ENCODE measurements around the gene RER1. TPM values are rescaled to one million over a fixed set of nuclear protein-coding genes. Genes with fewer than 3 reads are reported as not detected.

RER1 gene
- polyA plus RNA-seq, 1 donor = 72.7 TPM

- DNase-seq = no peak
Observed at GRCh38 chr1:2353551-2354438, 37.8 kb upstream of the RER1 start.

- DNase-seq = no peak
Observed at GRCh38 chr1:2354511-2355372, 36.9 kb upstream of the RER1 start.

GRCh38 chr1:2355373-2356261, 36.0 kb upstream of the RER1 start:
- no peak for DNase-seq

GRCh38 chr1:2356401-2356800, 35.2 kb upstream of the RER1 start:
- DNase-seq = no peak

GRCh38 chr1:2356911-2357845, 34.5 kb upstream of the RER1 start:
- no peak for DNase-seq

GRCh38 chr1:2358072-2358471, 33.6 kb upstream of the RER1 start:
- no peak for DNase-seq

GRCh38 chr1:2358651-2359640, 32.7 kb upstream of the RER1 start:
- no peak for DNase-seq

- DNase-seq = no peak
Observed at GRCh38 chr1:2360588-2361364, 30.9 kb upstream of the RER1 start.

GRCh38 chr1:2363847-2364513, 27.7 kb upstream of the RER1 start:
- DNase-seq = no peak

- DNase-seq = no peak
Observed at GRCh38 chr1:2368053-2368744, 23.4 kb upstream of the RER1 start.

- DNase-seq = no peak
Observed at GRCh38 chr1:2372551-2373490, 18.8 kb upstream of the RER1 start.

GRCh38 chr1:2373551-2374251, 17.9 kb upstream of the RER1 start:
- DNase-seq = no peak

- DNase-seq = no peak
Observed at GRCh38 chr1:2374252-2375155, 17.1 kb upstream of the RER1 start.

- DNase-seq = no peak
Observed at GRCh38 chr1:2375246-2375922, 16.3 kb upstream of the RER1 start.

GRCh38 chr1:2375923-2376260, 15.7 kb upstream of the RER1 start:
- DNase-seq = no peak
